Measurements from ENCODE around the gene RPRD2.

DNA sequence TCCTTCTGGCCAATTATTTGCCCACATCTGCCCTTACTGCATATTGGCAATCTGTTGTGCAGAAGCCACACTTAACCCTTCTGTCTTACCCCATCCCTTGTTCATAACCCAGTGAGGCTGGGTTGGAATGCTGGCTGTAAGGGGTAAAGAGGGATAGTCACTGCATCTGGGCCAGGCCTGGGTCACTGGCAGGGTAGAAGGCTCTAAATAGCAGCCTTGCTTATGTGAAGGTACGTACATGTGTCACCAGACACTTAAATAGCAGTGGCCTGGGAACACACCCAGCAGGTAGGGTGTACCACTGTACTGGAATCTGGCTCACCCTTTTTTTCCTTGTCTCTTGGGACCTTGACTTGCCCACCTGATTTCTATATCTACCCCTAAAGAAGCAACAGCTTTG is 113.4 kb downstream of the RPRD2 start:
- TF ChIP-seq CTCF (IDR thresholded peaks at IDR 0.05; ENCODE audit: low read depth, low read length, poor library complexity, severe bottlenecking) (no peak), EZH2phosphoT487 (IDR thresholded peaks at IDR 0.05; ENCODE audit: borderline replicate concordance, low read length) (no peak)

Measured in DOHH2 (cell line).